ENCODE data around the gene BASP1. TPM values are rescaled to one million over a fixed set of nuclear protein-coding genes. Genes with fewer than 3 reads are reported as not detected.

The BASP1 gene
- total RNA-seq, 2 experiments from 2014 or later = 0.70 to 0.93 TPM

- CTCF ChIA-PET = no interaction called here
- H3K27me3 ChIP-seq (ENCODE audit: control insufficient read depth in 1 of 2, insufficient read depth in 2 of 2, low read length in 2 of 2) = peaks cover 25 to 43% of the 10 kb centered on the region in 2 experiments
- H3K4me3 Mint-ChIP-seq = peak overlapping the region; percentile 80
Measured at GRCh38 chr5:17219469-17219868, 2.0 kb downstream of the BASP1 start.

GRCh38 chr5:17219992-17220391 lies 2.6 kb downstream of the BASP1 start:
- intact Hi-C loops (cut with DNase I, micrococcal nuclease) = no loop called here
- peaks cover 0 to 23% of the 10 kb centered on the region in 2 experiments for H3K9me3 ChIP-seq (ENCODE audit: control insufficient read depth in 1 of 2, insufficient read depth in 1 of 2, low read length in 2 of 2)
- ChIA-PET POLR2A (no interaction called here), CTCF (interaction anchor here (1.1 kb wide), 1 partner anchor 18 kb away, joined by 3 read pairs; no protein-coding TSS in a partner anchor)
- peaks cover 24% of the 10 kb centered on the region for H3K4me1 ChIP-seq (ENCODE audit: insufficient read depth, low read length)
- Mint-ChIP-seq H3K27ac (no peak overlapping the region), H3K4me1 (ENCODE audit: low read depth) (peaks cover 21% of the 10 kb centered on the region), H3K4me3 (peak overlapping the region; percentile 30), H3K27me3 (peaks cover 66% of the 10 kb centered on the region), H3K36me3 (ENCODE audit: low read depth) (no peaks in the 10 kb centered on the region), H3K9me3 (no peaks in the 10 kb centered on the region)
- no peak overlapping the region for H3K4me3 ChIP-seq (ENCODE audit: low read length)
- H3K27ac ChIP-seq (ENCODE audit: low read depth in 1 of 2, low read length in 2 of 2) = no peak overlapping the region
- DNase-seq (no peak), ATAC-seq (ENCODE audit: poor library complexity) (no peak)
- no peak for TF ChIP-seq CTCF (IDR thresholded peaks at IDR 0.05)
- H3K36me3 ChIP-seq (ENCODE audit: insufficient read depth, low read length) = no peaks in the 10 kb centered on the region
- peaks cover 25 to 40% of the 10 kb centered on the region in 2 experiments for H3K27me3 ChIP-seq (ENCODE audit: control insufficient read depth in 1 of 2, insufficient read depth in 2 of 2, low read length in 2 of 2)

More at GRCh38 chr5:17219469-17219868, 2.0 kb downstream of the BASP1 start:
- POLR2A ChIA-PET = no interaction called here
- no peaks in the 10 kb centered on the region for H3K36me3 ChIP-seq (ENCODE audit: insufficient read depth, low read length)
- no peak overlapping the region for H3K27ac ChIP-seq (ENCODE audit: low read depth in 1 of 2, low read length in 2 of 2)
- Mint-ChIP-seq H3K4me1 (ENCODE audit: low read depth) (peaks cover 21% of the 10 kb centered on the region), H3K27ac (no peak overlapping the region), H3K9me3 (no peaks in the 10 kb centered on the region), H3K27me3 (peaks cover 66% of the 10 kb centered on the region), H3K36me3 (ENCODE audit: low read depth) (no peaks in the 10 kb centered on the region)
- DNase-seq (no peak), ATAC-seq (ENCODE audit: poor library complexity) (no peak)
- no peak for TF ChIP-seq CTCF (IDR thresholded peaks at IDR 0.05)
- peaks cover 0 to 23% of the 10 kb centered on the region in 2 experiments for H3K9me3 ChIP-seq (ENCODE audit: control insufficient read depth in 1 of 2, insufficient read depth in 1 of 2, low read length in 2 of 2)
- H3K4me1 ChIP-seq (ENCODE audit: insufficient read depth, low read length) = peaks cover 24% of the 10 kb centered on the region
- intact Hi-C loops (cut with DNase I, micrococcal nuclease) = no loop called here
- no peak overlapping the region for H3K4me3 ChIP-seq (ENCODE audit: low read length)

- intact Hi-C loops (cut with DNase I, micrococcal nuclease) = no loop called here
- TF ChIP-seq CTCF (IDR thresholded peaks at IDR 0.05) = no peak
- Histone ChIP-seq H3K9me3 (ENCODE audit: control insufficient read depth in 1 of 2, insufficient read depth in 1 of 2, low read length in 2 of 2) (peaks cover 0 to 23% of the 10 kb centered on the region in 2 experiments), H3K27ac (ENCODE audit: low read depth in 1 of 2, low read length in 2 of 2) (no peak overlapping the region), H3K36me3 (ENCODE audit: insufficient read depth, low read length) (no peaks in the 10 kb centered on the region), H3K27me3 (ENCODE audit: control insufficient read depth in 1 of 2, insufficient read depth in 2 of 2, low read length in 2 of 2) (peaks cover 25 to 36% of the 10 kb centered on the region in 2 experiments), H3K4me3 (ENCODE audit: low read length) (no peak overlapping the region), H3K4me1 (ENCODE audit: insufficient read depth, low read length) (peaks cover 24% of the 10 kb centered on the region)
- ChIA-PET CTCF (interaction anchor here (1.1 kb wide), 1 partner anchor 19 kb away, joined by 3 read pairs; no protein-coding TSS in a partner anchor), POLR2A (no interaction called here)
- H3K4me3 Mint-ChIP-seq = no peak overlapping the region
- no peaks in the 10 kb centered on the region for H3K9me3 Mint-ChIP-seq
- no peaks in the 10 kb centered on the region for H3K36me3 Mint-ChIP-seq (ENCODE audit: low read depth)
- no peak for DNase-seq
- no peak overlapping the region for H3K27ac Mint-ChIP-seq
- peaks cover 21% of the 10 kb centered on the region for H3K4me1 Mint-ChIP-seq (ENCODE audit: low read depth)
- no peak for ATAC-seq (ENCODE audit: poor library complexity)
- peaks cover 66% of the 10 kb centered on the region for H3K27me3 Mint-ChIP-seq
Measured at GRCh38 chr5:17220469-17220868, 3.0 kb downstream of the BASP1 start.

Measured in CD4-positive, alpha-beta T cell (primary cell).